ENCODE measurements around the gene IGSF3.
"Not testable (repeated sequence)": the region's sequence is repeated elsewhere in the genome, so short reads cannot be mapped to it uniquely, and the experiment has no call there.

IGSF3 gene

GRCh38 chr1:116626915-116627314, 40.6 kb downstream of the IGSF3 start:
- not testable (repeated sequence) for DNase-seq

- not testable (repeated sequence) for DNase-seq
Measured at GRCh38 chr1:116625155-116625554, 42.4 kb downstream of the IGSF3 start.

GRCh38 chr1:116624040-116624439, 43.5 kb downstream of the IGSF3 start:
- no peak for DNase-seq

GRCh38 chr1:116622496-116622895, 45.0 kb downstream of the IGSF3 start:
- DNase-seq, result not testable (repeated sequence)

GRCh38 chr1:116621756-116622155, 45.8 kb downstream of the IGSF3 start:
- not testable (repeated sequence) for DNase-seq

GRCh38 chr1:116620392-116620791, 47.1 kb downstream of the IGSF3 start:
- not testable (repeated sequence) for DNase-seq

GRCh38 chr1:116619106-116619505, 48.4 kb downstream of the IGSF3 start:
- not testable (repeated sequence) for DNase-seq

- not testable (repeated sequence) for DNase-seq
Measured at GRCh38 chr1:116617808-116618207, 49.7 kb downstream of the IGSF3 start.

GRCh38 chr1:116613825-116614224, 53.7 kb downstream of the IGSF3 start:
- DNase-seq, result not testable (repeated sequence)

- not testable (repeated sequence) for DNase-seq
Measured at GRCh38 chr1:116609801-116610371, 57.6 kb downstream of the IGSF3 start.

GRCh38 chr1:116608841-116609240, 58.7 kb downstream of the IGSF3 start:
- DNase-seq, result not testable (repeated sequence)

GRCh38 chr1:116608151-116608550, 59.4 kb downstream of the IGSF3 start:
- DNase-seq, result not testable (repeated sequence)

GRCh38 chr1:116607463-116607862, 60.1 kb downstream of the IGSF3 start:
- DNase-seq, result not testable (repeated sequence)

GRCh38 chr1:116606067-116606466, 61.5 kb downstream of the IGSF3 start:
- DNase-seq, result not testable (repeated sequence)

GRCh38 chr1:116605315-116605714, 62.2 kb downstream of the IGSF3 start:
- no peak for DNase-seq

GRCh38 chr1:116604408-116604807, 63.1 kb downstream of the IGSF3 start:
- not testable (repeated sequence) for DNase-seq

GRCh38 chr1:116603646-116604045, 63.9 kb downstream of the IGSF3 start:
- not testable (repeated sequence) for DNase-seq

- DNase-seq, result not testable (repeated sequence)
Measured at GRCh38 chr1:116599369-116599768, 68.2 kb downstream of the IGSF3 start.

GRCh38 chr1:116598420-116599036, 69.0 kb downstream of the IGSF3 start:
- not testable (repeated sequence) for DNase-seq

- DNase-seq, result not testable (repeated sequence)
Measured at GRCh38 chr1:116597388-116597787, 70.1 kb downstream of the IGSF3 start.

GRCh38 chr1:116596742-116597307, 70.7 kb downstream of the IGSF3 start:
- DNase-seq, result not testable (repeated sequence)

GRCh38 chr1:116595946-116596741, 71.4 kb downstream of the IGSF3 start:
- DNase-seq, result not testable (repeated sequence)
